Stimulated activated CD8-positive, alpha-beta memory T cell treated with anti-CD3 and anti-CD28 coated beads, Interleukin-15, amount 100 ng/mL, for 1 hour (primary cell): ENCODE data around the gene ASXL2.
"Not testable (repeated sequence)": the region's sequence is repeated elsewhere in the genome, so short reads cannot be mapped to it uniquely, and the experiment has no call there.

Experiments used
- DNase-seq: peaks from one replicate; pipeline ENCODE4 v3.0.0-alpha.2; 2020; ENCODE audit warnings: low read depth

The ASXL2 gene

GRCh38 chr2:25832897-25833296 is 45.4 kb downstream of the ASXL2 start:
- DNase-seq, result no peak

- no peak for DNase-seq
Observed at GRCh38 chr2:25831746-25832449, 46.4 kb downstream of the ASXL2 start.

- DNase-seq, result no peak
Observed at GRCh38 chr2:25829828-25830227, 48.5 kb downstream of the ASXL2 start.

GRCh38 chr2:25829377-25829704 is 48.9 kb downstream of the ASXL2 start:
- DNase-seq, result no peak

- not testable (repeated sequence) for DNase-seq
Observed at GRCh38 chr2:25828532-25829376, 49.5 kb downstream of the ASXL2 start.

- DNase-seq, result no peak
Observed at GRCh38 chr2:25825238-25825637, 53.0 kb downstream of the ASXL2 start.

GRCh38 chr2:25824718-25825117 is 53.6 kb downstream of the ASXL2 start:
- no peak for DNase-seq

- DNase-seq, result no peak
Observed at GRCh38 chr2:25824216-25824615, 54.1 kb downstream of the ASXL2 start.

GRCh38 chr2:25822190-25823117 is 55.8 kb downstream of the ASXL2 start:
- peak; percentile 40 for DNase-seq

- DNase-seq, result no peak
Observed at GRCh38 chr2:25821225-25822056, 56.8 kb downstream of the ASXL2 start.

GRCh38 chr2:25819597-25820039 is 58.7 kb downstream of the ASXL2 start:
- no peak for DNase-seq

- no peak for DNase-seq
Observed at GRCh38 chr2:25817630-25818029, 60.7 kb downstream of the ASXL2 start.

GRCh38 chr2:25817006-25817405 is 61.3 kb downstream of the ASXL2 start:
- no peak for DNase-seq

GRCh38 chr2:25816249-25816648 is 62.0 kb downstream of the ASXL2 start:
- DNase-seq, result no peak

GRCh38 chr2:25814681-25815080 is 63.6 kb downstream of the ASXL2 start:
- no peak for DNase-seq

- DNase-seq, result no peak
Observed at GRCh38 chr2:25810428-25810827, 67.9 kb downstream of the ASXL2 start.

GRCh38 chr2:25809646-25810045 is 68.6 kb downstream of the ASXL2 start:
- no peak for DNase-seq

GRCh38 chr2:25808006-25808383 is 70.3 kb downstream of the ASXL2 start:
- DNase-seq, result no peak

GRCh38 chr2:25806941-25807340 is 71.3 kb downstream of the ASXL2 start:
- DNase-seq, result no peak

- DNase-seq, result no peak
Observed at GRCh38 chr2:25805987-25806386, 72.3 kb downstream of the ASXL2 start.

GRCh38 chr2:25804338-25804737 is 73.9 kb downstream of the ASXL2 start:
- DNase-seq, result no peak

- no peak for DNase-seq
Observed at GRCh38 chr2:25799301-25799700, 79.0 kb downstream of the ASXL2 start.
